BE2C (cell line): ENCODE data around the gene KLC1.

Source experiments
- DNase-seq: peaks from one replicate; pipeline ENCODE4 v3.0.0-alpha.2; 2020
- H3K27me3 ChIP-seq: fragments of 250-450 bp; sonication (Bioruptor Pico); 2 replicates; pipeline ENCODE4 v1.5.1; 2020; ENCODE audit warnings: mild to moderate bottlenecking
- H3K36me3 ChIP-seq: fragments of 250-450 bp; sonication (Bioruptor Pico); 2 replicates; pipeline ENCODE4 v1.5.1; 2020; ENCODE audit warnings: mild to moderate bottlenecking
- H3K4me1 ChIP-seq: fragments of 250-450 bp; sonication (Bioruptor Pico); 2 replicates; pipeline ENCODE4 v1.5.1; 2020
- H3K4me3 ChIP-seq: 2 replicates; pipeline ENCODE4 v1.5.1; 2011; ENCODE audit warnings: low read depth, low read length
- H3K9me3 ChIP-seq: fragments of 250-450 bp; sonication (Bioruptor Pico); 2 replicates; pipeline ENCODE4 v1.5.1; 2020
- CTCF ChIP-seq: IDR thresholded peaks from 2 replicates; pipeline ENCODE4 v1.5.1; 2012; ENCODE audit warnings: mild to moderate bottlenecking, low read depth, low read length

Gene KLC1

GRCh38 chr14:103715052-103716000 is 86.3 kb downstream of the KLC1 start, which contains the start of the genes XRCC3 and ZFYVE21:
Gene XRCC3 (minus strand): TSS chr14:103715451. CDS start chr14:103711087, 4,364 bp downstream.
Gene ZFYVE21 (plus strand): TSS chr14:103715810. CDS start chr14:103715842, 32 bp downstream.
- peaks cover 3% of the 10 kb centered on the region; the same call in 1 of the 2 replicates for H3K4me1 ChIP-seq
- no peaks in the 10 kb centered on the region for H3K27me3 ChIP-seq
- peak within 1 kb of the TSS; percentile 76 for H3K4me3 ChIP-seq
- peaks cover 5% of the 10 kb centered on the region; the same call in 1 of the 2 replicates for H3K36me3 ChIP-seq
- TF ChIP-seq CTCF, result no peak
- no peaks in the 10 kb centered on the region for H3K9me3 ChIP-seq
- DNase-seq, result peak; percentile 100

GRCh38 chr14:103716091-103716801 is 87.2 kb downstream of the KLC1 start:
- TF ChIP-seq CTCF, result no peak
- Histone ChIP-seq H3K36me3 (peaks cover 5% of the 10 kb centered on the region; the same call in 1 of the 2 replicates), H3K27me3 (no peaks in the 10 kb centered on the region), H3K9me3 (no peaks in the 10 kb centered on the region), H3K4me3 (peak overlapping the region; percentile 76), H3K4me1 (peaks cover 3% of the 10 kb centered on the region; the same call in 1 of the 2 replicates)
- DNase-seq, result no peak

- DNase-seq, result no peak
- H3K27me3 ChIP-seq, result no peaks in the 10 kb centered on the region
- peak overlapping the region; percentile 76 for H3K4me3 ChIP-seq
- no peaks in the 10 kb centered on the region for H3K9me3 ChIP-seq
- H3K36me3 ChIP-seq, result peaks cover 5% of the 10 kb centered on the region; the same call in 1 of the 2 replicates
- TF ChIP-seq CTCF, result no peak
- H3K4me1 ChIP-seq, result no peaks in the 10 kb centered on the region; the same call in 1 of the 2 replicates
Observed at GRCh38 chr14:103716899-103717411, 87.9 kb downstream of the KLC1 start.

- Histone ChIP-seq H3K4me1 (no peaks in the 10 kb centered on the region; the same call in 1 of the 2 replicates), H3K36me3 (no peaks in the 10 kb centered on the region), H3K4me3 (no peak overlapping the region), H3K27me3 (no peaks in the 10 kb centered on the region), H3K9me3 (no peaks in the 10 kb centered on the region)
- no peak for TF ChIP-seq CTCF
- DNase-seq, result no peak
Observed at GRCh38 chr14:103718572-103718971, 89.6 kb downstream of the KLC1 start.

- no peak for DNase-seq
- H3K27me3 ChIP-seq, result no peaks in the 10 kb centered on the region
Observed at GRCh38 chr14:103719751-103720150, 90.7 kb downstream of the KLC1 start.

More at GRCh38 chr14:103719751-103720150, 90.7 kb downstream of the KLC1 start:
- Histone ChIP-seq H3K4me1 (peaks cover 5% of the 10 kb centered on the region; the same call in 1 of the 2 replicates), H3K9me3 (no peaks in the 10 kb centered on the region), H3K4me3 (no peak overlapping the region), H3K36me3 (no peaks in the 10 kb centered on the region)
- TF ChIP-seq CTCF, result no peak
